PC-9 (cell line): ENCODE data around the gene PRKAG1. TPM values are rescaled to one million over a fixed set of nuclear protein-coding genes. Genes with fewer than 3 reads are reported as not detected.
A peak's percentile ranks its signal among the peaks of the same experiment; 100 is the strongest.

ENCODE experiments used
- BruUV-seq: library from RNA; stranded (reverse); fragments of 400-500 nt; replicated peaks from 2 replicates; lab custom pipeline; 2021; lab: Mats Ljungman, UMichigan
- CTCF ChIA-PET: fragments of 300-600 bp; sonication (Branson Sonifier 250); formaldehyde crosslinking; loops from one replicate; lab custom pipeline; 2022; ENCODE audit warnings: antibody characterized with exemption; lab: Charles Lee
- POLR2A ChIA-PET: fragments of 300-600 bp; sonication (Branson Sonifier 250); formaldehyde crosslinking; loops from one replicate; lab custom pipeline; 2022; ENCODE audit warnings: antibody characterized with exemption; ENCODE audit not compliant: unreplicated experiment; lab: Charles Lee
- DNase-seq, 2 experiments: peaks; one replicate each; pipeline versions ENCODE4 v3.0.0 to v3.0.0-alpha.2; 2015 to 2022; ENCODE audit warnings: mixed read lengths in 1 of 2
- H2AFZ ChIP-seq: fragments of 200-600 bp; sonication (generic); 2 replicates; pipeline ENCODE4 v1.8.1; 2017; ENCODE audit warnings: antibody characterized with exemption
- H3F3A ChIP-seq: fragments of 200-600 bp; sonication (generic); 2 replicates; pipeline ENCODE4 v1.8.1; 2017; ENCODE audit warnings: antibody characterized with exemption, mild to moderate bottlenecking, low read depth; ENCODE audit not compliant: insufficient read depth
- H3K27ac ChIP-seq: fragments of 200-600 bp; sonication (generic); 2 replicates; pipeline ENCODE4 v1.6.1; 2016; ENCODE audit warnings: mixed run types
- H3K27me3 ChIP-seq: fragments of 200-600 bp; sonication (generic); 2 replicates; pipeline ENCODE4 v1.6.1; 2016; ENCODE audit warnings: low read depth, mixed run types; ENCODE audit not compliant: insufficient read depth
- H3K36me3 ChIP-seq: fragments of 200-600 bp; sonication (generic); 2 replicates; pipeline ENCODE4 v1.6.1; 2016; ENCODE audit warnings: low read depth, mixed run types
- H3K4me1 ChIP-seq: fragments of 200-600 bp; sonication (generic); replicated peaks from 2 replicates; pipeline ENCODE4 v1.6.1; 2016; ENCODE audit warnings: mixed run types; ENCODE audit not compliant: insufficient read depth
- H3K4me2 ChIP-seq: fragments of 200-600 bp; sonication (generic); 2 replicates; pipeline ENCODE4 v1.6.1; 2017; ENCODE audit warnings: mixed run types
- H3K4me3 ChIP-seq: fragments of 200-600 bp; sonication (generic); 2 replicates; pipeline ENCODE4 v1.6.1; 2016; ENCODE audit warnings: mixed run types
- H3K79me2 ChIP-seq: fragments of 200-600 bp; sonication (generic); 2 replicates; pipeline ENCODE4 v1.6.1; 2017; ENCODE audit warnings: low read depth, mixed run types
- H3K9me2 ChIP-seq: fragments of 200-600 bp; sonication (generic); 2 replicates; pipeline ENCODE4 v1.8.1; 2017; ENCODE audit warnings: mild to moderate bottlenecking; ENCODE audit not compliant: insufficient read depth
- H3K9me3 ChIP-seq: fragments of 200-600 bp; sonication (generic); 2 replicates; pipeline ENCODE4 v1.8.1; 2016; ENCODE audit warnings: low read depth; ENCODE audit not compliant: insufficient read depth
- H4K20me1 ChIP-seq: fragments of 200-600 bp; sonication (generic); 2 replicates; pipeline ENCODE4 v1.8.1; 2017; ENCODE audit not compliant: insufficient read depth
- CTCF ChIP-seq: fragments of 200-600 bp; sonication (generic); conservative IDR thresholded peaks from 2 replicates; pipeline ENCODE4 v1.6.1; 2017; ENCODE audit warnings: mixed run types, antibody characterized with exemption, mild to moderate bottlenecking, moderate library complexity
- EZH2 ChIP-seq: fragments of 200-600 bp; sonication (generic); IDR thresholded peaks from 2 replicates; pipeline ENCODE4 v1.8.0; 2017; ENCODE audit warnings: antibody characterized with exemption, low read depth
- intact Hi-C: fragments of 100-400 bp; cut with micrococcal nuclease; formaldehyde crosslinking; loops from one replicate; pipeline ENCODE4 v1.10.0; 2022; ENCODE audit not compliant: unreplicated experiment
- total RNA-seq: library from RNA; stranded (reverse); gene quantifications from 2 replicates; pipeline ENCODE4 v1.2.3, GENCODE V29; 2021

PRKAG1 gene
- total RNA-seq, 1 experiment from 2014 or later = 53.6 TPM

GRCh38 chr12:49020441-49020840 lies 1.9 kb upstream of the PRKAG1 start:
- H3K9me2 ChIP-seq = no peaks in the 10 kb centered on the region
- H3F3A ChIP-seq = peaks cover 36% of the 10 kb centered on the region
- 0 out of 2 replicates have a peak, but pooled peaks cover 7% of the 10 kb centered on the region for H3K36me3 ChIP-seq
- H3K4me1 ChIP-seq = peaks cover 14% of the 10 kb centered on the region
- no peaks in the 10 kb centered on the region for H4K20me1 ChIP-seq
- no peak overlapping the region for H3K4me2 ChIP-seq
- intact Hi-C loops = no loop called here
- no TSS peak for BruUV-seq
- POLR2A ChIA-PET = interaction anchor here (0.6 kb wide), 1 partner anchor 44 kb away, joined by 4 read pairs; no protein-coding TSS in a partner anchor
- no peaks in the 10 kb centered on the region for H3K9me3 ChIP-seq
- CTCF ChIA-PET = interaction anchor here (0.5 to 1.6 kb wide), 6 partner anchors 22 to 321 kb away, joined by 3 to 7 read pairs (median 4); no protein-coding TSS in a partner anchor
- H2AFZ ChIP-seq = no peak overlapping the region
- DNase-seq = no peak
- no peak overlapping the region for H3K4me3 ChIP-seq
- no peaks in the 10 kb centered on the region for H3K27me3 ChIP-seq
- peaks cover 24% of the 10 kb centered on the region for H3K79me2 ChIP-seq
- TF ChIP-seq EZH2 = no peak
- no peak for TF ChIP-seq CTCF
- no peak overlapping the region for H3K27ac ChIP-seq

GRCh38 chr12:49019443-49020324 lies 1.1 kb upstream of the PRKAG1 start:
- peaks cover 14% of the 10 kb centered on the region for H3K4me1 ChIP-seq
- peak overlapping the region; percentile 91 for H3K27ac ChIP-seq
- H3K9me3 ChIP-seq = no peaks in the 10 kb centered on the region
- no peaks in the 10 kb centered on the region for H3K9me2 ChIP-seq
- ChIA-PET CTCF (interaction anchor here (0.6 to 1.6 kb wide), 9 partner anchors 21 to 327 kb away, joined by 3 to 8 read pairs (median 5); no protein-coding TSS in a partner anchor), POLR2A (no interaction called here)
- intact Hi-C loops = loop anchor here (2.0 to 5.0 kb wide), 2 partner anchors 19 to 38 kb away; no protein-coding TSS in a partner anchor
- peak; percentile 52 for TF ChIP-seq CTCF
- TF ChIP-seq EZH2 = no peak
- peaks cover 24% of the 10 kb centered on the region for H3K79me2 ChIP-seq
- peak overlapping the region; percentile 65; the same call in 1 of the 2 replicates for H3K4me3 ChIP-seq
- H3K36me3 ChIP-seq = no peaks in the 10 kb centered on the region
- no peak for DNase-seq
- no TSS peak for BruUV-seq
- H4K20me1 ChIP-seq = no peaks in the 10 kb centered on the region
- no peaks in the 10 kb centered on the region for H3K27me3 ChIP-seq
- no peak overlapping the region for H2AFZ ChIP-seq
- H3F3A ChIP-seq = peaks cover 36% of the 10 kb centered on the region
- H3K4me2 ChIP-seq = peak overlapping the region; percentile 87

- H3K4me1 ChIP-seq = peaks cover 14% of the 10 kb centered on the region
- H2AFZ ChIP-seq = peak overlapping the region; percentile 86
- TF ChIP-seq CTCF (no peak), EZH2 (no peak)
- H3K36me3 ChIP-seq = no peaks in the 10 kb centered on the region
- peaks cover 29% of the 10 kb centered on the region for H3K79me2 ChIP-seq
- intact Hi-C loops = loop anchor here (2.0 to 5.0 kb wide), 2 partner anchors 18 to 38 kb away; no protein-coding TSS in a partner anchor
- H3F3A ChIP-seq = peaks cover 36% of the 10 kb centered on the region
- no peak for DNase-seq
- H3K9me3 ChIP-seq = no peaks in the 10 kb centered on the region
- no peaks in the 10 kb centered on the region for H3K27me3 ChIP-seq
- H3K4me2 ChIP-seq = peak overlapping the region; percentile 87
- ChIA-PET POLR2A (no interaction called here), CTCF (interaction anchor here (0.6 to 1.6 kb wide), 4 partner anchors 23 to 328 kb away, joined by 3 to 8 read pairs (median 6); no protein-coding TSS in a partner anchor)
- no peaks in the 10 kb centered on the region for H3K9me2 ChIP-seq
- BruUV-seq = TSS peak; percentile 95
- H4K20me1 ChIP-seq = no peaks in the 10 kb centered on the region
- peak overlapping the region; percentile 91 for H3K27ac ChIP-seq
- H3K4me3 ChIP-seq = peak overlapping the region; percentile 65
These were observed 499 bp upstream of the PRKAG1 start for GRCh38 chr12:49019120-49019430.
